SH-SY5Y (cell line): Measurements from ENCODE around the gene APH1B.

Experiments
- GATA2 ChIP-seq: IDR thresholded peaks from 2 replicates; pipeline ENCODE4 v1.6.1; 2011; ENCODE audit warnings: mild to moderate bottlenecking, low read depth, low read length
- GATA3 ChIP-seq: IDR thresholded peaks from 2 replicates; pipeline ENCODE4 v1.6.1; 2011; ENCODE audit warnings: low read depth, mild to moderate bottlenecking, low read length, moderate library complexity

GRCh38 chr15:63329567-63330350, 52.4 kb downstream of the APH1B start:
- TF ChIP-seq GATA3 = no peak
- no peak for TF ChIP-seq GATA2
